ENCODE results near the gene PLEK. TPM values are rescaled to one million over a fixed set of nuclear protein-coding genes. Genes with fewer than 3 reads are reported as not detected.
"Not testable (repeated sequence)": the region's sequence is repeated elsewhere in the genome, so short reads cannot be mapped to it uniquely, and the experiment has no call there.

The PLEK gene
- total and polyA plus RNA-seq, 7 donors: 5.8 to 16.8 (median 12.6) TPM

- Histone ChIP-seq H3K4me1 (peaks cover 0 to 5% (median 0%) of the 10 kb centered on the region in 4 donors), H3K27me3 (no peaks in the 10 kb centered on the region), H3K36me3 (no peaks in the 10 kb centered on the region), H3K27ac (no peak overlapping the region), H3K4me3 (no peak overlapping the region), H3K9me3 (no peaks in the 10 kb centered on the region)
- no peak for TF ChIP-seq POLR2A (IDR thresholded peaks at IDR 0.05)
- TF ChIP-seq CTCF (IDR thresholded peaks at IDR 0.05): no peak
- no peak for TF ChIP-seq EP300 (IDR thresholded peaks at IDR 0.05)
- TF ChIP-seq POLR2AphosphoS5 (IDR thresholded peaks at IDR 0.05): no peak
- intact Hi-C loops (cut with DNase I): no loop called here
- DNase-seq: no peak
- WGBS, 2 donors: 71 to 87% methylated on average over 2 of the region's 2 CpGs
These were observed 26.8 kb downstream of the PLEK start for GRCh38 chr2:68391869-68392268.

- Histone ChIP-seq H3K4me1 (peaks cover 0 to under 1% (median 0%) of the 10 kb centered on the region in 4 donors), H3K27me3 (no peaks in the 10 kb centered on the region), H3K27ac (no peak overlapping the region), H3K4me3 (no peak overlapping the region), H3K36me3 (no peaks in the 10 kb centered on the region), H3K9me3 (no peaks in the 10 kb centered on the region)
- no peak for DNase-seq
- 82 to 83% methylated on average over 4 of the region's 4 CpGs for WGBS, 2 donors
- intact Hi-C loops (cut with DNase I): no loop called here
- TF ChIP-seq POLR2A (IDR thresholded peaks at IDR 0.05) (no peak), CTCF (IDR thresholded peaks at IDR 0.05) (no peak), EP300 (IDR thresholded peaks at IDR 0.05) (no peak), POLR2AphosphoS5 (IDR thresholded peaks at IDR 0.05) (no peak)
These were observed 31.0 kb downstream of the PLEK start for GRCh38 chr2:68396093-68396492.

GRCh38 chr2:68397704-68398263, 32.7 kb downstream of the PLEK start:
- 94 to 95% methylated on average over 3 of the region's 3 CpGs for whole genome bisulfite sequencing, 2 donors
- H3K9me3 ChIP-seq: not testable (repeated sequence)

GRCh38 chr2:68403199-68403644, 38.1 kb downstream of the PLEK start:
- Histone ChIP-seq H3K27ac (no peak overlapping the region), H3K9me3 (no peaks in the 10 kb centered on the region), H3K27me3 (peaks cover 0 to 11% (median 0%) of the 10 kb centered on the region in 3 donors), H3K4me1 (no peaks in the 10 kb centered on the region), H3K36me3 (no peaks in the 10 kb centered on the region), H3K4me3 (no peak overlapping the region)
- intact Hi-C loops (cut with DNase I): no loop called here
- DNase-seq: no peak
- TF ChIP-seq EP300 (IDR thresholded peaks at IDR 0.05): no peak
- TF ChIP-seq POLR2AphosphoS5 (IDR thresholded peaks at IDR 0.05): no peak
- TF ChIP-seq CTCF (IDR thresholded peaks at IDR 0.05): no peak
- TF ChIP-seq POLR2A (IDR thresholded peaks at IDR 0.05): no peak
- WGBS, 2 donors: 59 to 62% methylated on average over 4 of the region's 4 CpGs

More at GRCh38 chr2:68397704-68398263, 32.7 kb downstream of the PLEK start:
- H3K27ac ChIP-seq; H3K4me3 ChIP-seq; H3K27me3 ChIP-seq; intact Hi-C loops (cut with DNase I); H3K36me3 ChIP-seq; DNase-seq; H3K4me1 ChIP-seq: not testable (repeated sequence)

- Histone ChIP-seq H3K4me3 (no peak overlapping the region), H3K27ac (no peak overlapping the region), H3K9me3 (no peaks in the 10 kb centered on the region), H3K36me3 (no peaks in the 10 kb centered on the region), H3K4me1 (no peaks in the 10 kb centered on the region), H3K27me3 (peaks cover 0 to 11% (median 0%) of the 10 kb centered on the region in 3 donors)
- TF ChIP-seq CTCF (IDR thresholded peaks at IDR 0.05): no peak
- TF ChIP-seq EP300 (IDR thresholded peaks at IDR 0.05): no peak
- no peak for TF ChIP-seq POLR2AphosphoS5 (IDR thresholded peaks at IDR 0.05)
- no peak for TF ChIP-seq POLR2A (IDR thresholded peaks at IDR 0.05)
- WGBS, 2 donors: 65 to 77% methylated on average over 2 of the region's 2 CpGs
- no peak for DNase-seq
- intact Hi-C loops (cut with DNase I): no loop called here
These were observed 39.1 kb downstream of the PLEK start for GRCh38 chr2:68404164-68404563.

All from sigmoid colon (tissue), 7 donors.